ENCODE data around the gene ABCA7. TPM values are rescaled to one million over a fixed set of nuclear protein-coding genes. Genes with fewer than 3 reads are reported as not detected.
A peak's percentile ranks its signal among the peaks of the same experiment; 100 is the strongest.
"Not testable (repeated sequence)": the region's sequence is repeated elsewhere in the genome, so short reads cannot be mapped to it uniquely, and the experiment has no call there.

ABCA7 gene
- total RNA-seq, 1 experiment from 2014 or later: 5.1 TPM

DNA sequence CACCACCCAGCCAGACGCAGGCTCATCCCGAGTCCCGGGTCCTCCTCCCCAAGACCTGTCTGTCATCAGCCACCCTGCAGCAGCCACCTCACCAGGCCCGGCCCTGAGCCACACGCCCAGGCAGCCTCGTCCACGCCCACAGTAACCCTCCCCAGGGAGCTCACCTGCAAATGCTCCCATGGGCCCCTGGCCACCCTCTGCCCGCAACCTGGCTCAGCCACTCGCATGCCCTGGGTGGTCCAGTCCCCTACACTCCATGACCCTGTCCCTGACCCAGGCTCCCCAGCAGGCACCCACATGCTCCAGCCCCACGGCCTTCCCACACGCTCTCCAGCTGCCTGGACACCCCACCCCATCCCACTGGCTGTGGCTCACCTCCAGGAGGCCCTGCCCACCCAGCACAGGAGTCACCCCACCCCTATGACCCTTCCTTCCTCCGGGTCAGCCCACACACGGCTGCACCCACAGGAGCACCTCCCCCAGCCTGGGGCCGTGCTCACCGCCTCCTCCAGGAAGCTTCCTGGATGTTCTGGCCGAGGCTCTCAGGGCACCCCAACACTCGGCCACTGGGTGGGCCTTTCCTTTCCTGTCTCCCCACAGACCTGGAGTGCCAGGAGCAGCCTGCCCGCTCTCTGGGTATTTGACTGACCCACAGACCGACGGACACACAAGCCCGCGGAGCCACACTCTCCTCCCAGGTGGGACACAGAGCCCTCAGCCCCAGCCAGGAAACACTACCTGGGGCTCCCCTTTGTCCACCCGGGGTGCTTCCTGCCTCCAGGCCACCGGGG lies 22.6 kb upstream of the ABCA7 start:
- peak; percentile 40 for DNase-seq (ENCODE audit: low spot score)

DNA sequence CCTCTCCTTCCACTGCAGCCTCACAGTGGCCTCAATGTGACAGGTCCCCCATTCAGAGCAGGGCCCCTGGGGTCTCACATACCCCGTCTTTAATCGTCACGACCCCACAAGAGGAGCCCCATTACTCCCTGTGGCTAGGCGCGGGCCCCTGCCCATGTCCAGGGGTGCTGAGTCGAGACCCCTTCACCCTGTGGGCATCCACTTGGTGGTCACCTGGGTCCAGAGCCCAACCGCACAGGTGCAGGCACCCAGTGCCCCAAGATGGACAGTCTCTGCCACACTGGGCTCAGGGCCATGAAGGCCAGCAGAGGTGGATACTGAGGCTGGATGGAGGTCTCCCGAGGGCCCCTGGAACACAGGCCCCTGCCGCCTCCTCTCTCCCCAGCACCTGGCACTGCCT lies 22.0 kb upstream of the ABCA7 start:
- DNase-seq (ENCODE audit: low spot score): no peak

DNA sequence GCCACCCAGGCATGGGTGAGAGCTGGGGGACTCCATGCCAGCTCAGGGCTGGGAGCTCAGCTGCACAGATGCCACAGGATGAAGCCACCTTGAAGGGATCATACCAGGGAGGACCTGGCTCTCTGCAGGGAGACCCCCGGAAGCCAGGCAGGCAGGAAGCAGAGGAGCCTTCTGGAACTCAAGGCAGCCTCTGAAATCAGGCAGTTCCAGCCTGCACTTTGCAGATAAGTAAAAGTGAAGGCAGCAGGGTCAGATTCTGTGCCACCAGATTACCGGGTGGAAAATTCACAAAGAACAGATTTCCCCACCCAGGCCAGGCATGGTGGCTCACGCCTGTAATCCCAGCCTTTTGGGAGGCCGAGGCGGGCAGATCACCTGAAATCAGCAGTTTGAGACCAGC lies 21.5 kb upstream of the ABCA7 start:
- DNase-seq (ENCODE audit: low spot score): no peak

DNA sequence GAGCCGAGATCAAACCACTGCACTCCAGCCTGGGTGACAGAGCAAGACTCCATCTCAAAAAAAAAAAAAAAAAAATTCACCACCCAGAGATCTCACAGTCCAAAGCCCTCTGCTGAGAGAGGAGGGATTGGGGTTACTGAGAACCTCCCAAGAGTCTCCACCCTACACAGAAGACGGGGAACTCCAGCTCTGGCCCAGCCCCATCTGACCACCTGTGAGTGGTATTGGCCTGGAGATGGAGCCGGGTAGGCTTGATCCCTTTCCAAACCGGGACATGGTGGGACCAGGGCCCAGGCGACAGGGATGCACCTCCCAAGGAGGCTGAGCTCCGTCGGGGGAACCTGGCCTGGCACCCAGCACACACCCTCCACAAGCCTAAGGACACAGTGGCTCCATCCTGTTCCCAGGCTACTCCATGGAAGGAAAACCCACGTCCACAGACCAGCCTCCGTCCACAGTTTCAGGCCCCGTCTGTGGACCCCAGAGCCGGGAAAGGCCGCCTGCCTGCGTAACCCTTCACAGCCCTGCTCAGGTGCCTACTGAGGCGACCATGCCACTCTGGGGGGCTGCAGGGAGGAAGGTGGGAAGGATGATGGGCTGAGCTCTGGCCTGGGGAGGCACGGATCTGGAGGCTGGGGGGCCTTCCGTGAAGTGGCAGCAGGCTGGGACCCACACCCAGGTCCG lies 20.8 kb upstream of the ABCA7 start:
- DNase-seq (ENCODE audit: low spot score): no peak

- no peak for DNase-seq (ENCODE audit: low spot score)
Measured at GRCh38 chr19:1019616-1019961, 20.3 kb upstream of the ABCA7 start.

- DNase-seq (ENCODE audit: low spot score): no peak
Measured at GRCh38 chr19:1019980-1020867, 19.7 kb upstream of the ABCA7 start.

DNA sequence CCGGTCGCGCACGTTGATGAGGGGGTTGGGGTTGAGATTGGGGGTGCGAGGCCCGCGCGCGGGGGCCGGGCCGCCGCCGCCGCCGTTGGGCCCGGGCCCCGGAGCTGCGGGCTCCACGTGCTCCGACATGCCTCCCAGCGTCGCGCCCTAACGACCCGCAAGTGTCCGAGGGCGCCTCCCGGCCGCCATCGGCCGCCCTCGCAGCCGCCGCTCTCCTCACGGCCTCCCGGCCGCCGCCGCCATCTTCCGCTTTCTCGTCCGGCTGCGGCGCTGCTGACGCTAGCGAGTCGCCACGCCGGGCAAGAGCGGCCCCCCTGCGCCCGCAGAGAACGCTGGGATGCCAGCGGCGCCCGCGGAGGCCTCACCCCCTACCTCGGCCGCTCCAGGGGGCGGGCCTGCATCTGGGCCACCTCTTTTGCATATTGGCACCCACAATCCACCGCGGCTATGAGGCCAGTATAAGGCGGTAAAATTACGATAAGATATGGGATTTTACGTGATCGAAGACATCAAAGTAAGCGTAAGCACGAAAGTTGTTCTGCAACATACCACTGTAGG lies 19.0 kb upstream of the ABCA7 start, which contains the start of gene TMEM259:
Gene TMEM259 (minus strand): TSS at position 256 of the 558 bp plus-strand sequence. CDS start 127 bp downstream, at position 129.
- peak; percentile 92 for DNase-seq (ENCODE audit: low spot score)

DNA sequence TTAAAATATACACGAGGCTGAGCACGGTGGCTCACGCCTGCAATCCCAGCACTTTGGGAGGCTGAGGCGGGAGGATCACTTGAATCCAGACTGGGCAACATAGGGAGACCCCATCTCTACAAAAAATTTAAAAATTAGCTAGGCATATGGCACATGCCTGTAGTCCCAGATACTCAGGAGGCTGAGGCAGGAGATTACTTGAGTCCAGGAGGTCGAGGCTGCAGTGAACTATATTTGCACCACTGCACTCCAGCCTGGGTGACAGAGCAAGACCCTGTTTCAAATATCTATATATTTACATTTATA lies 16.1 kb upstream of the ABCA7 start:
- not testable (repeated sequence) for DNase-seq (ENCODE audit: low spot score)

DNA sequence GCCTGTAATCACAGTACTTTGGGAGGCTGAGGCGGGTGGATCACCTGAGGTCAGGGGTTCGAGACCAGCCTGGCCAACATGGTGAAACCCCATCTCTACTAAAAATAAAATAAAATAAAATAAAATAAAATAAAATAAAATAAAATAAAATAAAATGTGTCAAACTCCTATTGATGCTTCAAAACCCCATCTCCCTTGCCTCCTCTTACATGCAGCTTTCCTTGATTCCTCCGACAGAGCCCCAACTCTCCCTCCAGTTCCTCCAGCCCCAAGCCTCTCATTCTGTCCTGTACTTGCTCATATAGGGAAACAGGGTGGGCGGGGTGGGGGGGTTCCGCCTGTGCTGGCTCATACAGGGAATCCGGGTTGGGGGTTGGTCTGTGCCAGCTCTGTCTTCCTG lies 14.8 kb upstream of the ABCA7 start:
- not testable (repeated sequence) for DNase-seq (ENCODE audit: low spot score)

GRCh38 chr19:1025960-1026782 lies 13.7 kb upstream of the ABCA7 start, which contains the start of gene CNN2:
Gene CNN2 (plus strand): TSS chr19:1026608. CDS start chr19:1026662, 54 bp downstream.
- peak; percentile 70 for DNase-seq (ENCODE audit: low spot score)

DNA sequence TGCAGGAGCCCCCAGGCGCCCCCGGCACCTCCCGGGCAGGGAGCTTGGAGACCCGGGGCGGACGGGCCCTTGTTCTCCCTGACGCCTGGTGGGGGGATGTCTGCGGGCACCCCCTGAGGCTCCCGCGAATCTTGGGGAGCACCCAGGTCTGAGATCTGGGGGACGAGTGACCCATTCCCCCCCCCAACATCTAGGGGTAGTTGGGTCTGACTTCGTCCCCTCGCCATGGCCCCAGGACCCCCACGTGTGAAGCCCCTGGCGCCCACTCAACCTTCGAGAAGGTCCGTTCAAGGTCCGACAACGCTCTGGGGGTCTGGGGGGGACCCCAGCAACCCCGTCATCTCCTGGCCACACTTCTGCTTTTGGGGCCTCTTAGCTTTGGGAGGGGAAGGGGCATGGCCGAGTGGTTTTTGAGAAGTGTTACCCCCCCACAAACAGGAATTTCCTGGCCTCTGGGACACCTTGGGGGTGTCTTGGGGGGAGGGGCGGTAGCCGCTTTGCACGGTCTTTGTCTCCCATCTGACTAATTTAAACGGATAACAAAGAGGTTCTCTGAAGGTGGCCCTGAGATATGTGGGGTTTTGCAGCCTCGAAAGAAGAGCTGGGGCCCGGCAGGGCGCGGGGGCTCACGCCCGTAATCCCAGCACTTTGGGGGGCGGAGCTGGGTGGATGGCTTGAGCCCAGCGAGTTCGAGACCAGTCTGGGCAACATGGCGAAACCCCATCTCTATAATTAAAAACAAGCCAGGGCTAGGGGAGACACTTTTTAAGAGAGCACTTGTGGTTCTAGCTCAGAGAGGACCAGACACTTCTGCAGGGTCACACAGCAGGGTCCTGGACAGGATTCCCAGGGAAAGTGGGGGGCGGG lies 12.9 kb upstream of the ABCA7 start:
- peak; percentile 35 for DNase-seq (ENCODE audit: low spot score)

GRCh38 chr19:1027650-1028061 lies 12.3 kb upstream of the ABCA7 start:
- peak; percentile 23 for DNase-seq (ENCODE audit: low spot score)

DNA sequence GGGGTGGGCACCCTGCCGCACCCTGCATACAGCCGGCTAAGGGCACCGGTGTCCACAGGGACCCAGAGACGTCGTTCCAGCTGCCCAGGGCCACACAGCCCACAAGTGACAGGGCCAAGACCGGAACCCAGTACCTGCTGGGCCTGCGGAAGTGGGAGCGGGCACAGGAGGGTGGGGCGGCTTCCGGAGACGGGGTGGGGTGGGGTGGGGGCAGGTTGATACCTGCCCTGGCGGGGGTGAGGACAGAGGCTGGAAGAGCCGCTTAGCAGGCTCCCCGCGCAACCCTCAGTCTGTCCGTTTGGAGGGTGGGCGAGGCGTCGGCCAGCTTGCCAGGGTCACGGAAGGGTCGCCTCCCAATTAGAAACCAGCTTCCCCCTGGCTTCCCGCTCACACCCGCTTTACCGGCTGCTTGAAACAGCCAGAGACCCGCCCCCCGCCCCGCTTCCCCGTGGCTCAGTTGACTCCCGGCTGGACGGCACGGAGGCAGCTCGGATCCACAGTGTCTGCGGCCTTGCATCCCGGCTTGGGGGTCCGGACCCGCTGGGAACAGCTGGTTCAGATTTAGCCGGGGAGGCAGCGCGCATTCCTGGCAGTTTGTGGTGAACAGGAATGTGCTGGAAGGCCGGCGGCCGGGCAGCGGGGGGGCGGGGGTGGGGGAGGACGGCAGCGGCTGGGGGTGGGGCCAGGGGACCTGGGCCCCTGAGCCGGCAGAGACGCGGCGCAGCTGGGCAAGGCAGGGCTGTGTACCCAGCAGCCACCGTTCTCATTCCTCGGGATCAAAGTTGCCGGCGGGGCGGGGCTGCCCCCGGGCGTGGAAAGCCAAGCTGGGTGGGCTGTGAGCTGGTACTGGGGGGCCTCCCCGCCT lies 11.6 kb upstream of the ABCA7 start:
- DNase-seq (ENCODE audit: low spot score): peak; percentile 88

- no peak for DNase-seq (ENCODE audit: low spot score)
Measured at GRCh38 chr19:1032264-1032867, 7.5 kb upstream of the ABCA7 start.

DNA sequence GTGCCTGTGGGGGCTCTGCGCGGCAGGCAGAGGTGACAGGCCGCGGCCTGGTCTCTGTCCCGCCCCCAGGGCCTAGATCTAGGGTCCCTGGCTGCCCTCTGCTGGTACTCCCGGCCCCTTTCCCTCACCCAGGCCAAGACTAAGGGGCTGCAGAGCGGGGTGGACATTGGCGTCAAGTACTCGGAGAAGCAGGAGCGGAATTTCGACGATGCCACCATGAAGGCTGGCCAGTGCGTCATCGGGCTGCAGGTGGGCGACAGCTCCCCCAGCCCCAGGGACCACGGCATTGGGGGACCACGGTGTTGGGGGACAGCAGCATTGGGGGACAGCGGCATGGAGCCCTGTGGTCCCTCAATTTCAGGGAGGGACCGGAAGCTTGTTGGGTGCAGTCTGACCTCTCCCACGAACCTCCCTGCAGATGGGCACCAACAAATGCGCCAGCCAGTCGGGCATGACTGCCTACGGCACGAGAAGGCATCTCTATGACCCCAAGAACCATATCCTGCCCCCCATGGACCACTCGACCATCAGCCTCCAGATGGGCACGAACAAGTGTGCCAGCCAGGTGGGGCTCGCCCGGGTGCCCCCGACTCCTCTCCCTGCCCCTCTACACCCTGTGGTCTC lies 3.8 kb upstream of the ABCA7 start:
- no peak for DNase-seq (ENCODE audit: low spot score)

- no peak for DNase-seq (ENCODE audit: low spot score)
Measured at GRCh38 chr19:1037621-1038064, 2.3 kb upstream of the ABCA7 start.

GRCh38 chr19:1038978-1039645 lies 795 bp upstream of the ABCA7 start:
- DNase-seq (ENCODE audit: low spot score): no peak
